ENCODE measurements around the gene ZNF672.
"Not testable (repeated sequence)": the region's sequence is repeated elsewhere in the genome, so short reads cannot be mapped to it uniquely, and the experiment has no call there.

Gene ZNF672

GRCh38 chr1:248813546-248813945 lies 24.5 kb upstream of the ZNF672 start:
- DNase-seq: no peak

GRCh38 chr1:248814351-248814750 lies 23.7 kb upstream of the ZNF672 start:
- no peak for DNase-seq

- no peak for DNase-seq
These were observed 22.5 kb upstream of the ZNF672 start for GRCh38 chr1:248815407-248816034.

- no peak for DNase-seq
These were observed 21.8 kb upstream of the ZNF672 start for GRCh38 chr1:248816042-248816851.

GRCh38 chr1:248817065-248817464 lies 21.0 kb upstream of the ZNF672 start:
- no peak for DNase-seq

- DNase-seq: no peak
These were observed 19.3 kb upstream of the ZNF672 start for GRCh38 chr1:248818505-248819374.

- no peak for DNase-seq
These were observed 17.9 kb upstream of the ZNF672 start for GRCh38 chr1:248820041-248820585.

- DNase-seq: no peak
These were observed 16.9 kb upstream of the ZNF672 start for GRCh38 chr1:248821101-248821500.

GRCh38 chr1:248821641-248822040 lies 16.4 kb upstream of the ZNF672 start:
- no peak for DNase-seq

GRCh38 chr1:248822148-248823032 lies 15.6 kb upstream of the ZNF672 start:
- no peak for DNase-seq

- DNase-seq: no peak
These were observed 14.5 kb upstream of the ZNF672 start for GRCh38 chr1:248823517-248824001.

GRCh38 chr1:248824301-248824700 lies 13.7 kb upstream of the ZNF672 start:
- DNase-seq: no peak

- no peak for DNase-seq
These were observed 13.3 kb upstream of the ZNF672 start for GRCh38 chr1:248824701-248825100.

GRCh38 chr1:248825136-248825535 lies 12.9 kb upstream of the ZNF672 start:
- no peak for DNase-seq

GRCh38 chr1:248825573-248825908 lies 12.5 kb upstream of the ZNF672 start:
- no peak for DNase-seq

- peak; percentile 95 for DNase-seq
These were observed 11.9 kb upstream of the ZNF672 start, which contains the start of gene SH3BP5L for GRCh38 chr1:248825909-248826760. TSS of gene SH3BP5L (minus strand) at chr1:248825915. CDS start at chr1:248824935, 980 bp downstream.

- DNase-seq: no peak
These were observed 9.2 kb upstream of the ZNF672 start for GRCh38 chr1:248828845-248829244.

GRCh38 chr1:248830718-248831017 lies 7.4 kb upstream of the ZNF672 start:
- DNase-seq: not testable (repeated sequence)

- DNase-seq: no peak
These were observed 6.2 kb upstream of the ZNF672 start for GRCh38 chr1:248831842-248832241.

- no peak for DNase-seq
These were observed 3.6 kb upstream of the ZNF672 start for GRCh38 chr1:248834343-248834940.
